GM18517 (cell line): ENCODE measurements around the gene SERPINA12.

Source experiments
- ATAC-seq: cut with Tn5 transposase; IDR thresholded peaks from one replicate; pipeline ENCODE4 v1.9.1; 2021; ENCODE audit warnings: mild to moderate bottlenecking, moderate library complexity; ENCODE audit not compliant: unreplicated experiment

Gene SERPINA12

DNA sequence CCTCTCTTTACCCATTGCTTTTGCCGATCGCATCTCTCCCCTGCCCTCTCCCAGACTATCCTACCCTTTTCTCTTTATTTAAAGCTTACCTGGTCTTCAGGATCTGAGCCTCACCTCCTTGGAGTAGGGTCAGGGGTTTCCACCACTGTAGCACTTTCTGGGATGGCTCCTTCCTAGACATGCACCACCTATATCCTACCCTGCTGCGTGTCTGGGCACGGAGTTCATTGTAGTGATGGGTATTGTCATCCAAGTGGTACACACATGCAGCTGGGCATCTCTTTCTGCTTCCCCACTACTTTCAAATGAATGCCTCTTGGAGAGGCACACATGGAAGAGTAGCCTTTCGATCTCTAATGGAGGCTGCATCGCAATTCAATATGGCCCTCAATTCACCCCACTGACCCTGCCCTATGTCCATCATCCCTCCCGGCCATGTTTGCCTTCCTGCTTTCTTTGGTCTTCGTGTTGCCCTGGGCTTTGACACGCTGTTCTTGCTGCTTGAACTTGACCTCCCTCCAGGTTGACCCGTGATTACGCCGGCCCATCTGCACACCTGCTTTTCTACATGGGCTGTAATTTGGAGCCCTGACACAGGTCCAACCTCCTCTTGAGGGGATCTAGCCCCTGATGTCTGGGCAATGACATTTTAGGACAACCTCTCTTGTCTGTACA, 67.6 kb downstream of the SERPINA12 start:
- no peak for ATAC-seq

DNA sequence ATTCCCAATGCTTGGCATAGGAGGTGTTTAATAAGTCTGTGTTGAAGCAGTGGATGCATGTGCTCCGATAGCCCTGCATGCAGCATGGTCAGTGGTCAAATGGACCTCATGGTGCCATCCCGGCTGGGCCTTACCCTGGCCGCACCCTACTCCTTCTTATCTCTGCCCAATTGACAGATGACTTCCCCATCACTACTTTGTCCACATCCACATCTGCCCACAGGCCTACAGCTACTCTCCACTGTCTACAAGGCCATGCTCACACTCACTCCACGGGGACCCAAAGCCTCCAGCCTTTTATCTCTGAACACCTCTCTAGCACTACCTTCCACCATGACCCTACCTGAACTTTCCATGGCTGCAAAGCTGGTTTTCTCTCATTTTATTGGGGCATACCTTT, 68.1 kb downstream of the SERPINA12 start:
- no peak for ATAC-seq

DNA sequence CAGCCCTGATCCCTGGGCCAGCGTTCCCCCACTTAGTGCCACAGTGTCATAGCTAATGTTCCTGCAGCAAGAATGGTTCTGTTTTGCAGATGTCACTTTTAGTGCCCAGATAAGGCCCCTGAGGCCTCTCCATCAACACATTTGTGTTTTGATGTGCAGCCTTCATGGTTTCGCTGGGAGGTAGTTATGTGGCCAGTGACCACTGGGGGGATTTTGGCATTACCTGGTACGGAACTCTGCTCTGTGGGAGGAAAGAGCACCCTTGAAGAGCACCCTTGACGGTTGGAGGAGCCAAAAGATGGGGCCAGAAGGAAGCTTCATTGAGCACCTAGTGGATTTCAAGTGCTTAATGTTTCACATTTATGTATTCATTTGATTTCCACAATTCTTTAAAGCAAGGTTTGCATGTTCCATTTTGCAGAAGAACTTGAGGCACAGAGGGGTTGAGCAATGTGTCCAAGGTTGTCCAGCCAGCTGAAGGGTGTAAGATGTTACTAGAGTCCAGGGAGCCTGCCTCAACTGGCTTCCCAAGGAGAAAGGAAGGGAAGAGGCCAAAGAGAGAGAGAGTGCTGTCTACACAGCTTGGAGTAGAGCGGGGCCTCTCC, 69.7 kb downstream of the SERPINA12 start:
- no peak for ATAC-seq
